Stomach (tissue), 4 donors: ENCODE measurements around the gene SNAPC4.

Source experiments
- EP300 ChIP-seq: sonication (generic); formaldehyde crosslinking; IDR thresholded peaks from one replicate; pipeline ENCODE4 v1.6.1; 2017; ENCODE audit warnings: antibody characterized with exemption
- POLR2A ChIP-seq, 4 donors: fragments of 450-650 bp; IDR thresholded peaks; one replicate each; pipeline ENCODE4 v1.6.1; 2016; ENCODE audit warnings: antibody characterized with exemption in 4 of 4, control low read depth in 2 of 4, mild to moderate bottlenecking in 1 of 4, moderate library complexity in 1 of 4
- TF ChIP-seq, protein P1 (sequence below), 7 experiments: fragments of 450-650 bp in 4 of 7; fragments of 200-600 bp in 3 of 7; sonication (generic) in 3 of 7; IDR thresholded peaks; one replicate each; pipeline ENCODE4 v1.5.1; 2016 to 2019; ENCODE audit warnings: antibody characterized with exemption in 7 of 7, control low read depth in 2 of 7, mild to moderate bottlenecking in 1 of 7

GRCh38 chr9:136379401-136379800, 20.6 kb downstream of the SNAPC4 start:
- TF ChIP-seq, protein P1, sequence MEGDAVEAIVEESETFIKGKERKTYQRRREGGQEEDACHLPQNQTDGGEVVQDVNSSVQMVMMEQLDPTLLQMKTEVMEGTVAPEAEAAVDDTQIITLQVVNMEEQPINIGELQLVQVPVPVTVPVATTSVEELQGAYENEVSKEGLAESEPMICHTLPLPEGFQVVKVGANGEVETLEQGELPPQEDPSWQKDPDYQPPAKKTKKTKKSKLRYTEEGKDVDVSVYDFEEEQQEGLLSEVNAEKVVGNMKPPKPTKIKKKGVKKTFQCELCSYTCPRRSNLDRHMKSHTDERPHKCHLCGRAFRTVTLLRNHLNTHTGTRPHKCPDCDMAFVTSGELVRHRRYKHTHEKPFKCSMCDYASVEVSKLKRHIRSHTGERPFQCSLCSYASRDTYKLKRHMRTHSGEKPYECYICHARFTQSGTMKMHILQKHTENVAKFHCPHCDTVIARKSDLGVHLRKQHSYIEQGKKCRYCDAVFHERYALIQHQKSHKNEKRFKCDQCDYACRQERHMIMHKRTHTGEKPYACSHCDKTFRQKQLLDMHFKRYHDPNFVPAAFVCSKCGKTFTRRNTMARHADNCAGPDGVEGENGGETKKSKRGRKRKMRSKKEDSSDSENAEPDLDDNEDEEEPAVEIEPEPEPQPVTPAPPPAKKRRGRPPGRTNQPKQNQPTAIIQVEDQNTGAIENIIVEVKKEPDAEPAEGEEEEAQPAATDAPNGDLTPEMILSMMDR (IDR thresholded peaks at IDR 0.05), result no peak
- no peak for TF ChIP-seq EP300
- TF ChIP-seq POLR2A (IDR thresholded peaks at IDR 0.05), result no peak
